ENCODE measurements around the gene RFTN1. TPM values are rescaled to one million over a fixed set of nuclear protein-coding genes. Genes with fewer than 3 reads are reported as not detected.

The RFTN1 gene
- total and polyA plus RNA-seq, 2 donors from 2014 or later = 15.3 to 34.1 TPM

- Histone ChIP-seq H3K27ac (ENCODE audit: low read depth in 2 of 2, low read length in 2 of 2) (no peak overlapping the region), H3K4me3 (ENCODE audit: low read length in 3 of 3) (no peak overlapping the region), H3K4me1 (ENCODE audit: control insufficient read depth in 2 of 3, insufficient read depth in 2 of 3, low read depth in 1 of 3, low read length in 3 of 3) (no peaks in the 10 kb centered on the region), H3K9me3 (ENCODE audit: control insufficient read depth in 2 of 3, insufficient read depth in 1 of 3, low read length in 3 of 3) (no peaks in the 10 kb centered on the region), H3K36me3 (ENCODE audit: control insufficient read depth in 2 of 3, insufficient read depth in 3 of 3, low read length in 3 of 3) (peaks cover 0 to 8% (median 2%) of the 10 kb centered on the region in 3 donors), H3K9ac (ENCODE audit: low read length in 3 of 3) (no peak overlapping the region), H3K27me3 (ENCODE audit: control insufficient read depth, insufficient read depth, low read length) (no peaks in the 10 kb centered on the region)
- FAIRE-seq (no peak), DNase-seq (no peak)
- TF ChIP-seq CTCF (IDR thresholded peaks at IDR 0.05; ENCODE audit: borderline replicate concordance, extremely low read depth, insufficient read depth) = no peak
- intact Hi-C loops (cut with DNase I) = no loop called here
Observed at GRCh38 chr3:16363636-16364035, 149.9 kb downstream of the RFTN1 start.

GRCh38 chr3:16362770-16363169 is 150.7 kb downstream of the RFTN1 start:
- H3K36me3 ChIP-seq (ENCODE audit: control insufficient read depth in 2 of 3, insufficient read depth in 3 of 3, low read length in 3 of 3) = peaks cover 0 to 5% (median 2%) of the 10 kb centered on the region in 3 donors
- intact Hi-C loops (cut with DNase I) = no loop called here

GRCh38 chr3:16361087-16361486 is 152.4 kb downstream of the RFTN1 start:
- H3K9ac ChIP-seq (ENCODE audit: low read length in 3 of 3) = no peak overlapping the region
- H3K9me3 ChIP-seq (ENCODE audit: control insufficient read depth in 2 of 3, insufficient read depth in 1 of 3, low read length in 3 of 3) = no peaks in the 10 kb centered on the region
- H3K27me3 ChIP-seq (ENCODE audit: control insufficient read depth, insufficient read depth, low read length) = no peaks in the 10 kb centered on the region
- no peaks in the 10 kb centered on the region for H3K4me1 ChIP-seq (ENCODE audit: control insufficient read depth in 2 of 3, insufficient read depth in 2 of 3, low read depth in 1 of 3, low read length in 3 of 3)
- no peak for TF ChIP-seq CTCF (IDR thresholded peaks at IDR 0.05; ENCODE audit: borderline replicate concordance, extremely low read depth, insufficient read depth)
- no peak overlapping the region for H3K4me3 ChIP-seq (ENCODE audit: low read length in 3 of 3)
- intact Hi-C loops (cut with DNase I) = no loop called here
- FAIRE-seq (no peak), DNase-seq (no peak)
- H3K36me3 ChIP-seq (ENCODE audit: control insufficient read depth in 2 of 3, insufficient read depth in 3 of 3, low read length in 3 of 3) = peaks cover 0 to 5% (median 3%) of the 10 kb centered on the region in 3 donors
- H3K27ac ChIP-seq (ENCODE audit: low read depth in 2 of 2, low read length in 2 of 2) = no peak overlapping the region

More at GRCh38 chr3:16362770-16363169, 150.7 kb downstream of the RFTN1 start:
- DNase-seq (no peak), FAIRE-seq (no peak)
- no peaks in the 10 kb centered on the region for H3K27me3 ChIP-seq (ENCODE audit: control insufficient read depth, insufficient read depth, low read length)
- H3K9ac ChIP-seq (ENCODE audit: low read length in 3 of 3) = no peak overlapping the region
- no peaks in the 10 kb centered on the region for H3K4me1 ChIP-seq (ENCODE audit: control insufficient read depth in 2 of 3, insufficient read depth in 2 of 3, low read depth in 1 of 3, low read length in 3 of 3)
- H3K4me3 ChIP-seq (ENCODE audit: low read length in 3 of 3) = no peak overlapping the region
- H3K27ac ChIP-seq (ENCODE audit: low read depth in 2 of 2, low read length in 2 of 2) = no peak overlapping the region
- no peaks in the 10 kb centered on the region for H3K9me3 ChIP-seq (ENCODE audit: control insufficient read depth in 2 of 3, insufficient read depth in 1 of 3, low read length in 3 of 3)
- no peak for TF ChIP-seq CTCF (IDR thresholded peaks at IDR 0.05; ENCODE audit: borderline replicate concordance, extremely low read depth, insufficient read depth)

- H3K4me1 ChIP-seq (ENCODE audit: control insufficient read depth in 2 of 3, insufficient read depth in 2 of 3, low read depth in 1 of 3, low read length in 3 of 3) = no peaks in the 10 kb centered on the region
- H3K27me3 ChIP-seq (ENCODE audit: control insufficient read depth, insufficient read depth, low read length) = no peaks in the 10 kb centered on the region
- H3K27ac ChIP-seq (ENCODE audit: low read depth in 2 of 2, low read length in 2 of 2) = no peak overlapping the region
- peaks cover 0 to 9% (median 6%) of the 10 kb centered on the region in 3 donors for H3K36me3 ChIP-seq (ENCODE audit: control insufficient read depth in 2 of 3, insufficient read depth in 3 of 3, low read length in 3 of 3)
- no peak for TF ChIP-seq CTCF (IDR thresholded peaks at IDR 0.05; ENCODE audit: borderline replicate concordance, extremely low read depth, insufficient read depth)
- H3K9me3 ChIP-seq (ENCODE audit: control insufficient read depth in 2 of 3, insufficient read depth in 1 of 3, low read length in 3 of 3) = no peaks in the 10 kb centered on the region
- no peak overlapping the region for H3K9ac ChIP-seq (ENCODE audit: low read length in 3 of 3)
- no peak for FAIRE-seq
- intact Hi-C loops (cut with DNase I) = no loop called here
- no peak overlapping the region for H3K4me3 ChIP-seq (ENCODE audit: low read length in 3 of 3)
- DNase-seq = no peak
Observed at GRCh38 chr3:16359331-16359730, 154.2 kb downstream of the RFTN1 start.
